Astrocyte of the spinal cord (primary cell): ENCODE data around the gene SLC9A1.

Source experiments
- DNase-seq: peaks from one replicate; pipeline ENCODE4 v3.0.0; 2011; ENCODE audit warnings: low read depth, low spot score
- H3K4me3 ChIP-seq: 2 replicates; pipeline ENCODE4 v1.5.1; 2011; ENCODE audit warnings: low read depth, mild to moderate bottlenecking, low read length, moderate library complexity
- CTCF ChIP-seq: IDR thresholded peaks from 2 replicates; pipeline ENCODE4 v1.5.1; 2012; ENCODE audit warnings: low read depth, mild to moderate bottlenecking, low read length, inconsistent platforms
- in situ Hi-C: cut with HindIII; loops from 2 replicates; pipeline ENCODE4 v1.10.0; 2017; ENCODE audit warnings: low sequenced_read_pairs

Gene SLC9A1

GRCh38 chr1:27058966-27059669 lies 95.8 kb downstream of the SLC9A1 start:
- H3K4me3 ChIP-seq: no peak overlapping the region
- no peak for DNase-seq
- no peak for TF ChIP-seq CTCF
- in situ Hi-C loops: no loop called here

GRCh38 chr1:27057801-27058625 lies 96.9 kb downstream of the SLC9A1 start:
- H3K4me3 ChIP-seq: no peak overlapping the region
- TF ChIP-seq CTCF: no peak
- DNase-seq: no peak
- in situ Hi-C loops: no loop called here

GRCh38 chr1:27057389-27057788 lies 97.5 kb downstream of the SLC9A1 start:
- TF ChIP-seq CTCF: no peak
- H3K4me3 ChIP-seq: no peak overlapping the region
- in situ Hi-C loops: no loop called here
- no peak for DNase-seq

GRCh38 chr1:27053977-27054753 lies 100.8 kb downstream of the SLC9A1 start:
- in situ Hi-C loops: no loop called here
- no peak for TF ChIP-seq CTCF
- DNase-seq: no peak
- H3K4me3 ChIP-seq: no peak overlapping the region

GRCh38 chr1:27052527-27052926 lies 102.4 kb downstream of the SLC9A1 start:
- DNase-seq: no peak
- no peak overlapping the region for H3K4me3 ChIP-seq
- TF ChIP-seq CTCF: no peak
- in situ Hi-C loops: no loop called here

GRCh38 chr1:27049607-27050006 lies 105.3 kb downstream of the SLC9A1 start:
- no peak for TF ChIP-seq CTCF
- in situ Hi-C loops: no loop called here
- no peak for DNase-seq
- no peak overlapping the region for H3K4me3 ChIP-seq
